NCI-H82 (cell line): ENCODE results near the gene CEMIP2.
A peak's percentile ranks its signal among the peaks of the same experiment; 100 is the strongest.

Source experiments
- DNase-seq: peaks from one replicate; lab custom pipeline; 2025; lab: John Stamatoyannopoulos, UW

Gene CEMIP2

DNA sequence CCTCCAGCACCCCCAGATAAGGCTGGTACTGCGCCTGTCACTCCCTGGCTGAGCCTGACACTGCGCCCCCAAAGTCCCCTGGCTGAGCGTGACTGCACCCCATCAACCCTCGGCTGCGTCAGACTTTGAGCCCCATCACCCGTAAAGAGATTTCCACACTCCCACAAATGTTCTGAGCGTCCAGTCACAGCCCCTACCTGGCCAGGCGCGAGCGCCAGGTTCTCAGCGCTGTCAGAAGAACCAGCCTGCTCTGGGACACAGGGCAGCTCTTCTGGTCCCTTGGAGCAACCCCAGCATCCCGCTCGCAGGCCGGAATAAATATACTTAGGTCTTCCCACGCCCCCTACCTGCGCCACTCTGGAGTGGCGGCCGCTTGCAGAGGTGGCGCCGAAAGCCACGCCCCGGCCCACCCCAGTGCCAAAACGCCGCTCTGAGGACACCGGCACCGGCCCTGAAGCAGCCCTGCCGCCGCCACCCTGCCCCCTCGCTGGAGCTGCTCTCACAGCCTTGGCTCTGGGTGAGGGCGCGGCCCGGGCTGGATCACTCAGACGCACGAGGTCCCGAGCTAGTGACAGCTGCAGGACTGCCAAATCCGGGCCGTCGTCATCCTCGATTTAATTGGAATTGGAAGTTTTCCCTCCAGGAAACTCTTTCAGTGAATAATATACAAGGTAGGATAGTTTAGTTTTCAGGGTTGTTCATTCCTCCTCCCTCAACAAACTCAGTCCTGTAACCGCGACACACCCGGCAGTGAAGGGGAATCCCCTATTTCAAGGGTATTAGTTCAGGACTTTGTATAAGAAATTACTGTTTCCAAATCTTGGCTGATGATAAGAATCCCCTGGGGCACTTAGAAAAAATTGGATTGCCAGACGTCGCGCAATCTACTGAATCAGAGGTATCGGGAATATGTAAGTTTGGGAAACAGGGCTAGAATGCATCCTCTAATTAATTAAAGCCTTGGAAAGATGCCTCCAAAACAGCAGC, 1.2 kb upstream of the CEMIP2 start:
- DNase-seq: peak; percentile 73

DNA sequence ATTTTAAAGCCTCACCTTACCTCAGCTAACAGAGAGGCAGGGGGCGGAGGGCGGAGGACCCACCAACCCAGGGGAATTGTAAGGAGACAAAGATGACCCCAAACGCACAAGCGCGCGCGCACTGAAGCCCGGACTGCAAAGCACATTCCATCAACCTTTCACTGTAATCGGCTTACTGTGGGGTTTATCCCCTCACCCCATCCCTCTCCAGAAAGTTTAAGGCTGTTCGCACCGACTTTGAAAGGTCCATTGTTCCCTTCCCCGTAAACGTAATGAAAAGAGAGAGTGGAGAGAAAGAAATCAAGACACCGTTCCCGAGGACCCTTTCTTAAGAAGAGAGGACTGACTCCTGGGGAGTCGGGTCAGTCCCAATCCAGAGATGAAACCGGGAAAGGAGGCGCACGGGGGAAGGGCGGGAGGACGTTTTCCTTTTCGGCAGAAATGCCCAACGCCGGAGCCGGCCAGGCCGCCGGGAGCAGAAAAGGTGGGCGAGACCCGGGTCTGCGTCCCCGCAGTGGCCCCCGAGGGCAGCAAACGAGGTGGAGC, 464 bp downstream of the CEMIP2 start:
- peak; percentile 89 for DNase-seq

DNA sequence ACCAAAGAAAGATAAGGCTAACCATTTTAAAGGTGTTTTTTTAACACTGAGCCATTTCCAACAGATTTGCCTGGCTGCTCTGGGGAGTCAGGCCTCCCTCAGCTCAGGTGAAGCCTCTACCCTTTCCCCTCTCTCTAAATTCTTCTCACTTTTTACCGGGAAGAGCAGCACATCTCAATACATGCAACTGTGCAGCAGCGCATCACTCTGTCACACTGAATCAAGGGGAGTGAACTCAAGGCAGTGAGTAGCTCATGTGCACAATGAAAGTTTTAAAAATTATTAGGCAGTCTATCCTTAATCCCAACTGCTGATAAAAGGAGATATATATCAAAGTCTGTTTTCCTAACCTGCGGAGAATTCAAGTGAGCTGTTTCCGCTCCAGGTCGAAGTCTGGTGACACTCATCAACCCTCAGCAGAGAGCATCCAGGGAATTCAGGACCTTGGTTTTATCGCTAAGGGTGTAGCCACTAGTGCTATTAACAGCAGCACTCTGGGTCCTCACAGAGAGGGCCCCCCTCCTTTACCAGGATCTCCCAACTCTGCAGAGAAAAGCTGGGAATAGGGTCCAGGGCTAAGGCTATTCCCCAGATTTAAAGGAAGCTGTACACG, 1.0 kb downstream of the CEMIP2 start:
- DNase-seq: no peak

DNA sequence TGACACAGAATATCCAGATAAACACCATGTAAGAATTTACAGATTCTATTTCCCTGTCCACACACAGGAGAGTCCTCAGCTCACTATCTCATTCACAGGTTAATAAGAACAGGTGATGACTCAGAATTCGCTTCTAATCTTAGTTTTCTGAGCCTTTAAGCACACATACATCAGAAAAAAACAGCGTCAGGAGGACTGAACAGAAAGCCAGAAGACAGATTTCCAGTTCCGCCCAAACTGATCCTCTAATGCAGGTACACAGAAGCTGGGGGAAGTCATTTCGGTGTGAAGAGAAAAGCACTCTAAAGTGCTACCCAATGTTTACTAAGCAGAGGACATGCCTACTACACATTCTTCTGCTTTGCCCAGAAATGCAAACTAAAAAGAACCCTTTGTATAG, 1.6 kb downstream of the CEMIP2 start:
- DNase-seq: no peak

DNA sequence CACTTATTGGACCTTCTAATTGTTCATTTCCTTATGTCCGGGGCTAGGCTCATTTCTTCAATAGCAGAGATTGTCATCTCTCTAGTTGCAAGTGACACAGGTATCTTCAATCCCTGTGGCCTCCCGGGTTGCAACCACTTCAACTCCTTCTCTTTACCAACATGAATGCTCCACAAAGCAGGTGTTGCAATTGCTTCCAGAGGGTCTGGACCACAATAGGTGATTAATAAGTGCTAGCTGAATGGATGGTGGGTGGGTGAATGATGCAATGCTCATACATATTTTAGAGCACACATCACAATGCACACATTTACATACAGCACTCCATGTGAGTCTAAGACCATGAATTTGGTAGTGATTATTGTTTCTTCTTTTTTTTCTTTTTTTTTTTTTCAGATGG, 2.6 kb downstream of the CEMIP2 start:
- no peak for DNase-seq

DNA sequence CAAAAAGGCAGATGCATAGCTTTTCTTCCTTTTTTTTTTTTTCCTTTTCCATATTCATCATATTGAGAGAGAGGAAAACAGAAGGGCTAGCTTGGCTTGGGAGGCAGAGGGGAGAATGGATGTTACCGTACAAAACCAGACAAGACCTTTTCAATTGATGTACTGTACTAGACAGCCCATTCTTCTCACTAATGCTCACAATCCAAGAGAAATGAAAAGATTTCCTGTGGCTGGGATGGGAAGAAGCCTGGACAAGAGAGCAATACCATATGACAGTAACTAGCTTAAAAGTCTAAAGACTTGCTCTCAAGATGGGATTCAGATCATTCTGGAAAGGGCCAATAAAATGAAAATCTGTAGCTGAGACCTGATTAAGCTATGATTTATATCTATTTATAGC, 3.4 kb downstream of the CEMIP2 start:
- no peak for DNase-seq

DNA sequence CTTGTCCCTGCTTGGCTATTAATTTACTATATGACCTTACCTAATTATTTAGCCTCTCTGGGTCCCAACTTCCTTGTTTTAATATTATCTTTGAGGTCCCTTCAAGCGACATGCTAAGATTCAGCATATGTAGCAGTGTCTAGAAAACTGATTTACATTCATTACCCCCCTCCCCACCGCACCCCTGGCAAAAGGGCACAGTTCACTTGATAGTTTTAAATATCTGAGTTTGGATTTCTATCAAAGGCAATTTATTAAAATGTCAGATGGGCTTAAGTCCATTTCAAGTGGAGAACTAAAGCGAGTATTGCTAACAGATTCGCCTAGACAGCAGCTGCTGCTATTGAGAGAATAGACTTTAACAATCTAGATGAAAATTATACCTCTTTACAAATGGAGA, 3.9 kb downstream of the CEMIP2 start:
- no peak for DNase-seq

DNA sequence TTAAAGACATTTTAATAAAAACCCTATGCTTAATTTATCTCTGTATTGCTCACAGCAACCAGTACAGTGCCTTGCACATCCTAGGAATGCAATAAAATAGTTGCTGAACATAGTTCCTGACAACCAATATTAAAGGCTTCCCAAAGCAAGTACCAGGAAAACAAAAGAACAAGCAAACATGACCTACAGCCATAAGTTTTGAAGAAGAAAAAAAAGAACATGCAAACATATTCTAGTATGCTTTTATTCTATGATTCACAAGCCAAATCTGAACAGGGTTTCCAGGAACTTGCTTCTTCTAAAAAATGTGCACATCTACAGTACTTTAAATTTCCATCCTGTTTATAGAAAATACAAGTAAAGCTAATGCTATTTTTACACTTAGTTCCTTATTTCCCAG, 4.5 kb downstream of the CEMIP2 start:
- no peak for DNase-seq

DNA sequence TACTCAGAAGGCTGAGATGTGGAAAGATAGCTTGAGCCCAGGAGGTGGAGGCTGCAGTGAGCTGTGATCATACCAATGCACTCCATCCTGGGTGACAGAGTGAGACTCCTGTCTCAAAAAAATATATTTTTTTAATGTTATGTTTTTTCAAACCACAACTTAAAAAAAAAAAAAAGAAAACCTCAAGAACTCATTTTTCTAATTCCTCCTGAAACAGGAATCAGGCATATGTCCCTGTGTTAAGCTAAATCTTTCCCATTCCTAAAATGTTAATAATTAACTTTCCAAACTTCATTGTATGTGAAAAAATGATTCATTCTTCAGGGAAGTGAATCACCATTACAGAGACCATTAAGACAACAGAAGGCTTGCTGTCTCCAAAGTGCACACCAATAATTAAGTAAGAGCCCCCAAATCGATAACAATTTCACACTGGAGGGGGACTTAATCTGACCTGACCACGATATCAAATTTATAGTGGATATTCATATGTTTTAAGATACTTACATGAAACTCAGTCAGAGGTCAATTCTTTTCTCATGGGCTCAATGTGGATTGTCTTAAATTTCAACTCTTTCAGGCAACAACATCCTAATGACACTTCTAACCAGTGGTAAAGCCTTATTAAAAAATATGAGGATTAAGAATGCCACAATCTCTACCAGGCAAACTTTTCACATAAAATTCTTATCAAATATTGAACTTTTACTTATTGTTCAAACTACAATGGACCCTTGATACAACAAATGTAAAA, 5.2 kb downstream of the CEMIP2 start:
- no peak for DNase-seq

DNA sequence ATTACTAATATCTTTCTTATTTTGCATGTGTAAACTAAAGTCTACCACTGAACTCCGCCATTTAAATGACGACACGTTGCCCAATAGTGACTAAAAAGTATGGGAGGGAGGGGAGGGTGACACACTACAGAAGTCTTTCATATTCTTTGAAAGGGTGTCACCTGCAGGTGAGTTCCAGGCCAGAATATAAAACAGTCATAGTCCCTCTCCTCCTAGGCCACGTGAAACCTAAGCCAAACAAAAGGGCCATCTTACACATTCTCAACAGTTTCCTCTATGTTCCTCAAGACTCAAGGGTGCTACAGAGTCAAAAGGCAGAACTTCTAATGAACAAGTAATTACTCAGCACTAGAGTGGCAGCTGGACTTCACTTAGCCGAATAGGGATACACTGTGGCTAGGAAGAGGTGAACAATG, 6.4 kb downstream of the CEMIP2 start:
- no peak for DNase-seq

DNA sequence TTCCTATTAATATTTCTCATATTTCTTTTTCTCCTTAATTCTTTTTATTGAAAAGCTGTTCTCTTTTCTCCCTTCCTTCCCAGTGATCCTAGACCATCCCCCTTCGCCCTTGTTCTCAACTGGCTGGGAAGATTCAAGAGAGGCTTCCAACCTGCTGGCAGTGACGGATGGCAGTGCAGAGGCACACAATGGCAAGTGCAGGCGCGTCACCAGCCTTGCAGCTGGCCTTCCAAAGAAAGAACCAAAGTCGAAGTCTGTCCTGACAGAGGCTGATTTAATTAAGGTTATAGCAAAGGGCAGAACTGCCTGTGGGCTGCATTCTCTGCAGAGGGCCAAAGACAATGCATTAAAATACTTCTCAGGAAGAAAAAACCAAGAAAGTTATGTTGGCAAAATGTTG, 7.4 kb downstream of the CEMIP2 start:
- DNase-seq: no peak

DNA sequence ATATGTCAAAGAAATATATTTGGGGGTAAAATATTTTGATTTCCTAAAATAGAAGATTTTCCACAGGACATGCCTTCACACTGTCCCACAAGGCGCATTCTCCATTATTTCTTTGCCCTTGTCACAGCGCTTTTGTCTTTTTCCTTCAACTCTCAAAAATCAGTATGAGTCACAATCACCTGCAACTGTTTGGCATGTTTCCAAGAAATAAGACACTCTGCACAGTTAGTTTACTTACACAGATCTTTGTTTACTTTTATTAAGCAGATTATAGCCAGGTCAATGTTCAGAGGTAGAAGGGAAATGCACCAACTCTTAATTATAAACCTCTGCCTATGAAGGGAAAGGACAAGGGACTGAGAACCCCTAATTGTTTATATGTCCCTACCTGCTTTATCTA, 9.5 kb downstream of the CEMIP2 start:
- peak; percentile 57 for DNase-seq

DNA sequence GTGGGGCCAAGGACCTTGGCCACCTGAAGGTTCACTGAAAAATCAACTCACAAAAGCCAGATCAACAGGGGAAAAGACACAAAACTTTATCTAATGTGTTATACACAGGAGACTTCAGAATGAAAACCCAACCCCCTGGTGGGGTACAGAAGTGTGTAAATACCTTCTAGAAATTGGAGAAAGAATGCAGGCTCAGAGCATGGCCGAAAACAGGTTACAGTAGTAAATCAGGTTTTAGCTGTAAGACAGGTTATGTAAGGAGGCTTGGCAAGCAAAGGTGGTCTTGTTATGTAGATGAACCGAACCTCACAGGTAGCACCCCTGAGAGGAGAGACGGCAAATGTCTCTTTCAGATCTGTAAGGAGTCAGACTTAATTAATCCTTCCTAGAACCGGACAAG, 10.0 kb downstream of the CEMIP2 start:
- no peak for DNase-seq

DNA sequence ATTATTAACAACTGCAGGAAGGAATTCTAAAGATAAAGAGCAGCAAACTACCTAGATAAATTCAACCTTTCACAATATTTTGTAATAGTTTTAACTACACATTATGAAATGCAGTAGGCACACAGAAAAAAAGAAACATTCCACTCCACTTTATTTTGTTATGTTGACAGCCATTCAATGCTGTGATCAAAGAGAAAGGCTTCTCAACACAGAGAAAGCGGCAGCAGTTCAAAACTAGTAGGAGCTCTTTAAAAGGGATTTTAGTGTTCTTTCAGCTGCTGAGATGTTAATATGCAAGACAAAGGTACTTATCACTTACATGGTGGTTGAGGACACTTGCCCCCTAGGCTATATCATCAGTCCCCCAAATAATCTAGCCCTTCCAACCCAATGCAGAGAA, 11.6 kb downstream of the CEMIP2 start:
- no peak for DNase-seq

DNA sequence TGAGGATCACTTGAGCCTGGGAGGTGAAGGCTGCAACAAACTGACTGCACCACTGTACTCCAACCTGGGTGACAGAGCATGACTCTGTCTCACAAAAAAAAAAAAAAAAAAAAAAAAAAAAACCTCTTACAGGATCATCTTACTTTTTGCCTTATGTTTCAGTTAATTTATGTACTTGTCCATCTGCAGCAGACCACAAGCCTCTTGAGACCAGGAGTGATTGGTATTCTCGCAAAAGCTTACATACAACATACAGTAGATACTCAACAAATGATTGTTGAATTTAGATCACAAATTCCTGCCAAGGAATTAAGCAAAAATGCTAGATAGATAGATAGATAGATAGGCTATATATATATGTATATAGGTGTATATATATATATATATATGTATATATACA, 12.4 kb downstream of the CEMIP2 start:
- no peak for DNase-seq

DNA sequence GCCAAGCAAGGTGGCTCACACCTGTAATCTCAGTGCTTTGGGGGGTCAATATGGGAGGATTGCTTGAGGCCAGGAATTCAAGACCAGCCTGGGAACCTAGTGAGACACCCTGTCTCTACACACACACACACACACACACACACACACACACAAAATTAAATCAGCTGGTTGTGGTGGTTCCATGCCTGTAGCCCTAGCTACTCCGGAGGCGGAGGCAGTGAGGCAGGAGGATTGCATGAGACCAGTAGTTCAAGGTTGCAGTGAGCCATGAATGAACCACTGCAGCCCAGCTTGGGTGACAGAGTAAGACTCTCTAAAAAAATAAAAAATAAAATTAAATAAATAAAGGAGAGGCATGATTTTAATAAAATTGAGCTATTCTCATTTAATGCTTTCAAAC, 13.1 kb downstream of the CEMIP2 start:
- DNase-seq: no peak

DNA sequence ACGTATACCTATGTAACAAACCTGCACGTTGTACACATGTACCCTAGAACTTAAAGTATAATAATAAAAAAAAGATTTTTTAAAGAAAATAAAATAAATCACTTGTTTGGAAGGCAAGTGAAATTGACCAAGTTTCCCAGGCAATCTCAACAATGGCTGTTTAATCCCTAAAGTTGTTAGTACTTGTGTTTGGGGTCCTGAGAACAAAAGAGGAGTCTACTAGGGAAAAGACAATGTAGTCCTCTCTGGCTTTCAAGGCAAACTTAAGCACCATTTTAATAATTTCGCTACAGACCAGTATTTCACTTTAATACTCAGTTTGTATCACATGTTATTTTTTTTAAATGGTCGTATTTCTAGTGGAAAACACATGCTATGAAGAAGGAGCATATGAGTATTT, 14.2 kb downstream of the CEMIP2 start:
- DNase-seq: no peak

DNA sequence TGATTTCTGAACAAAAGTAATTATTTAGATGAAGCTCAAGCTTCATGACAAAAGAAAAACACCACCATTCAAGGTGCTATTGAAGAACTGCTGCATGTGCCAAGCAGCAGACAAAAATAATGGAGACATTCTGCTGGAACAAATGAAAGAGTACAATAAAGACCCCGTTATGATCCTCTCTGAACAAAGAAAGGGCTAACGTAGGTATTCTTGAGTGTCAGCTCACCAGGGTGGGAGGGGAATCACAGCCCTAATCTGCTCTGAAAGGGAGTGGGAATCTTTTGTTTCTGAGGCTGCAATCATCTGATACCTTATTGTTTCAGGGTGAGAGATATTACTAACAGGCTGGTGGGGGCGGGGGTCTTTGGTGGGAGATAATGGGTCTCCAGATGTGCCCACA, 15.4 kb downstream of the CEMIP2 start:
- no peak for DNase-seq

DNA sequence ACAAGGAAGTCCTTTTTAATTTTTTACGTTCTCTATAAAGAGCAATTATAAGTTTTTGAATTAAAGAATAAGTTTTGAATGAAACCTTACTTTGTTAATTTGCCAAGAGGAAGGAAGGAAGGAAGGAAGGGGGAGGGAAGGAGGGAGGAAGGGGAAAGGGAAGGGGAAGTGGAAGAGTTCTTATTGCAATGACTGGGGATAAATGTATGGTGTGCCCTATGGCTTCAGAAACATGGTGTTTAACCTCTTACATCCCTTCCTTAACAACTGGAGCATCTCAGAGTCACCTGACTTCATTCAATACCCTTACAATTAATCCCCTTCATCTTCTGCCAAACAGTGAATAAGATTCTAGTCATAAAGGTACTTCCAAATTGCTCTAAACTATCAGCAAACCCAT, 16.0 kb downstream of the CEMIP2 start:
- DNase-seq: no peak

DNA sequence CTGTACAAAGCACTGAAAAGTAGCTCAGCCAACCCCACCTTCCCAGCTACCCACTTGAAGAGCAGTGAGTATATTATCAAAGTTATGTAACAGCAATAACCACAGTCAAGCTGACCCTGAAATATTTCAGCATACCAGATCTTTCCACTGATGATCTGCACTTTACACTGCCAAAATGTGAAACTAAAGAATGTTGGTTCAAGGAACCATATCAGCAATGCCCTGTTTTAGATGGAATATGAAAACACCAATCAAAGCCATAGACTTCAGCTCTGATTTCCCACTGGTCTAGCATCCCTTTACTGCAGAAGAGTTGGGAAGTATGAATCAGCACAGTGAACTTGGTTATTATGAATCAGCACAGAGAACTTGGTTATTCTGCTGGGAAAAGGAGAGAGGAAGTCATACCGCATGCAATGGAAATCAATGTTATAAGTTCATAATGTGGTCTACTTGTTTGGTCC, 20.0 kb downstream of the CEMIP2 start:
- no peak for DNase-seq

DNA sequence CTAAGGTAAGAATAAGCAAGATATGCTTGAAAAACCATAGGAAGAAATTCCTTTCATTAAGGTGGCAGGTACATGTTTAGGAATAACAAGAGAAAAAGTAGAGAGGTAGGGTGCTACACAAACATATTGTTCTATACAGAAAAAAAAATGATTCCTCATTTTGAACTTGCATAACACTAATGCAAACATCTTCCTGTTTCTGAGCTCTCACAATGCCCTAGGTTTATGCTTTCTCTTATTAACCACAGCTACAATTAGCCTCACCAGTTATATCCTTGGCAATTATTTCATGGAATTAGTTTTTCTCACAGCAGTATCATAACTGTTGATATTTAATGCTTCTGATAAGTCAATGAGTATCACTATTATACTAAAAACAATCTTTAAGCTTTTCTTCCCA, 20.7 kb downstream of the CEMIP2 start:
- no peak for DNase-seq

DNA sequence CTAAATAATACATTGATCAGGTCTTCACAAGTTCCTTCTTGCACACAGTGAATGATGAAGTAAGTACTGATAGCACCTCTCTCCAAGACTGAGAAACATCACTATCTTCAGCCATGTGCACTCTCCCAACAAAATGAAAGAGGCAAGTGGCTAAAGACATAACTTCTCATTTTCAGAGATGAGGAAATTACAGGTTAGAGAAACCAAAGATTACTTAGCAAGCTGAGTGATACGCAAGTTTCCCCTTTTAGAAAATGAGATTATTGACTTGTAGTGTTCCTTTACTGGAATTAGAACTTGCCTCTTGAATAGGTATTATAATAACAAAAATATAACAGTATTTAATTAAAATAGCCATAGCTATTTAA, 21.6 kb downstream of the CEMIP2 start:
- no peak for DNase-seq
